ENCODE measurements around the gene WRAP53. TPM values are rescaled to one million over a fixed set of nuclear protein-coding genes. Genes with fewer than 3 reads are reported as not detected.
A peak's percentile ranks its signal among the peaks of the same experiment; 100 is the strongest.

WRAP53 gene
- total RNA-seq, 1 donor from 2014 or later, result 19.5 TPM

DNA sequence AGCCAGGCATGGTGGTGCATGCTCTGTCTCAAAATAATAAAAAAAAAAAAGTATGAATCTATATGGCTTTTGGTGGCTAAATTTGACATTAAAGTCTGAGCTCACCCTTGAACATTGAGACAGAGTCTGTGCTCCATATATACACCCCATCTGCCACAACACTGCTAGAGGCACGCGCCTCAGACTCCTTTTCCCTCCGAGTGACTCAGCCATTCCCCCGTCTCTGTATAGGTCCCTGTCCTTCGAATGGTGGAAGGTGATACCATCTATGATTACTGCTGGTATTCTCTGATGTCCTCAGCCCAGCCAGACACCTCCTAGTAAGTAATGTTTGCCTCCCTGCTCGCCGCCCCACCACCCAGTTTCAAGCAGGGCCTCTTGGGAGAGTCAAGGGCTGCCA lies 12.2 kb downstream of the WRAP53 start:
- H3K4me3 Mint-ChIP-seq (ENCODE audit: unreplicated experiment), result no peak overlapping the region
- H3K9me3 Mint-ChIP-seq (ENCODE audit: unreplicated experiment), result peaks cover 2% of the 10 kb centered on the region
- TF ChIP-seq CTCF (IDR thresholded peaks at IDR 0.05; ENCODE audit: partially characterized antibody, unreplicated experiment), result no peak
- no peak overlapping the region for H3K27ac Mint-ChIP-seq (ENCODE audit: unreplicated experiment)
- DNase-seq, result no peak
- peaks cover 8% of the 10 kb centered on the region for H3K4me1 Mint-ChIP-seq (ENCODE audit: low read depth, unreplicated experiment)
- H3K27me3 Mint-ChIP-seq (ENCODE audit: unreplicated experiment), result peaks cover 8% of the 10 kb centered on the region
- no peaks in the 10 kb centered on the region for H3K36me3 Mint-ChIP-seq (ENCODE audit: unreplicated experiment)

DNA sequence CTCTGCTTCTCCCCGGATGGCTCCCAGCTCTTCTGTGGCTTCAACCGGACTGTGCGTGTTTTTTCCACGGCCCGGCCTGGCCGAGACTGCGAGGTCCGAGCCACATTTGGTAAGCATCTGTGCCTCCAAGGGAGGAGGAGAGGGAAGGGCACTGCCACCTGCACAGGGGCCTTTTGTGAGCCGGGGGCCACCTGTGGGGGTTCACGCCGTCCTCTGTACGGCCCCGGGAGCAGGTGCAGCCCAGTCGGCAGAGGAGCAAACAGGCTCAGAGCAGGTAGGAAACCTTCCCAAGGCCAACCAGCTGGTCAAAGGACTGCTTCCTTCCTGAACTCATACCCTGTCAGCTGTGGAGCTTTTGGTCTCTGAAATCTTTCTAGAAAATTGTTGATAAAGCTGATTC lies 13.4 kb downstream of the WRAP53 start:
- H3K9me3 Mint-ChIP-seq (ENCODE audit: unreplicated experiment), result peaks cover 3% of the 10 kb centered on the region
- no peaks in the 10 kb centered on the region for H3K36me3 Mint-ChIP-seq (ENCODE audit: unreplicated experiment)
- DNase-seq, result no peak
- peaks cover 12% of the 10 kb centered on the region for H3K27me3 Mint-ChIP-seq (ENCODE audit: unreplicated experiment)
- H3K4me3 Mint-ChIP-seq (ENCODE audit: unreplicated experiment), result no peak overlapping the region
- H3K27ac Mint-ChIP-seq (ENCODE audit: unreplicated experiment), result no peak overlapping the region
- no peak for TF ChIP-seq CTCF (IDR thresholded peaks at IDR 0.05; ENCODE audit: partially characterized antibody, unreplicated experiment)
- H3K4me1 Mint-ChIP-seq (ENCODE audit: low read depth, unreplicated experiment), result peaks cover 18% of the 10 kb centered on the region

DNA sequence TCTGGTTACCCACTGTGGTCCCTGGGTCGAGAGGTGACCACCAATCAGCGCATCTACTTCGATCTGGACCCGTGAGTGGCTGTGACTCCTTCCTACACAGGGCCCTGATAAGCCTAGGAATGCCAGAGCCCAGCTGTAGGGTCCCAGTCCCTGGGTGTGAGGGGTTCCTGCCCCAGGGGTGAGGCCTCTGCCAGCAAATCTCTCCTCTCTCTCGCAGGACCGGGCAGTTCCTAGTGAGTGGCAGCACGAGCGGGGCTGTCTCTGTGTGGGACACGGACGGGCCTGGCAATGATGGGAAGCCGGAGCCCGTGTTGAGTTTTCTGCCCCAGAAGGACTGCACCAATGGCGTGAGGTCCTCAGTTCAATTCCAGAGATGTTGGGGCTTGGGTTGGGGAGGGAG lies 14.5 kb downstream of the WRAP53 start:
- no peaks in the 10 kb centered on the region for H3K36me3 Mint-ChIP-seq (ENCODE audit: unreplicated experiment)
- H3K9me3 Mint-ChIP-seq (ENCODE audit: unreplicated experiment), result peaks cover 4% of the 10 kb centered on the region
- no peak for DNase-seq
- no peak overlapping the region for H3K4me3 Mint-ChIP-seq (ENCODE audit: unreplicated experiment)
- peaks cover 18% of the 10 kb centered on the region for H3K27me3 Mint-ChIP-seq (ENCODE audit: unreplicated experiment)
- TF ChIP-seq CTCF (IDR thresholded peaks at IDR 0.05; ENCODE audit: partially characterized antibody, unreplicated experiment), result no peak
- no peak overlapping the region for H3K27ac Mint-ChIP-seq (ENCODE audit: unreplicated experiment)
- H3K4me1 Mint-ChIP-seq (ENCODE audit: low read depth, unreplicated experiment), result peaks cover 18% of the 10 kb centered on the region

- Mint-ChIP-seq H3K36me3 (ENCODE audit: unreplicated experiment) (no peaks in the 10 kb centered on the region), H3K4me3 (ENCODE audit: unreplicated experiment) (peak overlapping the region; percentile 86), H3K27ac (ENCODE audit: unreplicated experiment) (peak overlapping the region; percentile 62), H3K9me3 (ENCODE audit: unreplicated experiment) (peaks cover 4% of the 10 kb centered on the region), H3K27me3 (ENCODE audit: unreplicated experiment) (peaks cover 21% of the 10 kb centered on the region), H3K4me1 (ENCODE audit: low read depth, unreplicated experiment) (peaks cover 18% of the 10 kb centered on the region)
- peak; percentile 69 for DNase-seq
- TF ChIP-seq CTCF (IDR thresholded peaks at IDR 0.05; ENCODE audit: partially characterized antibody, unreplicated experiment), result no peak
Measured at GRCh38 chr17:7703584-7704479, 15.6 kb downstream of the WRAP53 start.

GRCh38 chr17:7704601-7705268 lies 16.5 kb downstream of the WRAP53 start, which contains the start of gene EFNB3:
TSS of gene EFNB3 (plus strand) at chr17:7705202. CDS start at chr17:7705599, 397 bp downstream.
- Mint-ChIP-seq H3K4me1 (ENCODE audit: low read depth, unreplicated experiment) (peaks cover 18% of the 10 kb centered on the region), H3K27ac (ENCODE audit: unreplicated experiment) (peak within 1 kb of the TSS; percentile 62), H3K36me3 (ENCODE audit: unreplicated experiment) (no peaks in the 10 kb centered on the region), H3K4me3 (ENCODE audit: unreplicated experiment) (peak within 1 kb of the TSS; percentile 89), H3K9me3 (ENCODE audit: unreplicated experiment) (peaks cover 4% of the 10 kb centered on the region), H3K27me3 (ENCODE audit: unreplicated experiment) (peaks cover 21% of the 10 kb centered on the region)
- TF ChIP-seq CTCF (IDR thresholded peaks at IDR 0.05; ENCODE audit: partially characterized antibody, unreplicated experiment), result no peak
- DNase-seq, result peak; percentile 73

Data from glutamatergic neuron (in vitro differentiated cells).